GM19035 (cell line): ENCODE data around the gene ADCK1.
"Not testable (repeated sequence)": the region's sequence is repeated elsewhere in the genome, so short reads cannot be mapped to it uniquely, and the experiment has no call there.

Experiments
- ATAC-seq: cut with Tn5 transposase; IDR thresholded peaks from one replicate; pipeline ENCODE4 v1.9.1; 2021; ENCODE audit not compliant: unreplicated experiment

Gene ADCK1, protein sequence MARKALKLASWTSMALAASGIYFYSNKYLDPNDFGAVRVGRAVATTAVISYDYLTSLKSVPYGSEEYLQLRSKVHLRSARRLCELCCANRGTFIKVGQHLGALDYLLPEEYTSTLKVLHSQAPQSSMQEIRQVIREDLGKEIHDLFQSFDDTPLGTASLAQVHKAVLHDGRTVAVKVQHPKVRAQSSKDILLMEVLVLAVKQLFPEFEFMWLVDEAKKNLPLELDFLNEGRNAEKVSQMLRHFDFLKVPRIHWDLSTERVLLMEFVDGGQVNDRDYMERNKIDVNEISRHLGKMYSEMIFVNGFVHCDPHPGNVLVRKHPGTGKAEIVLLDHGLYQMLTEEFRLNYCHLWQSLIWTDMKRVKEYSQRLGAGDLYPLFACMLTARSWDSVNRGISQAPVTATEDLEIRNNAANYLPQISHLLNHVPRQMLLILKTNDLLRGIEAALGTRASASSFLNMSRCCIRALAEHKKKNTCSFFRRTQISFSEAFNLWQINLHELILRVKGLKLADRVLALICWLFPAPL

DNA sequence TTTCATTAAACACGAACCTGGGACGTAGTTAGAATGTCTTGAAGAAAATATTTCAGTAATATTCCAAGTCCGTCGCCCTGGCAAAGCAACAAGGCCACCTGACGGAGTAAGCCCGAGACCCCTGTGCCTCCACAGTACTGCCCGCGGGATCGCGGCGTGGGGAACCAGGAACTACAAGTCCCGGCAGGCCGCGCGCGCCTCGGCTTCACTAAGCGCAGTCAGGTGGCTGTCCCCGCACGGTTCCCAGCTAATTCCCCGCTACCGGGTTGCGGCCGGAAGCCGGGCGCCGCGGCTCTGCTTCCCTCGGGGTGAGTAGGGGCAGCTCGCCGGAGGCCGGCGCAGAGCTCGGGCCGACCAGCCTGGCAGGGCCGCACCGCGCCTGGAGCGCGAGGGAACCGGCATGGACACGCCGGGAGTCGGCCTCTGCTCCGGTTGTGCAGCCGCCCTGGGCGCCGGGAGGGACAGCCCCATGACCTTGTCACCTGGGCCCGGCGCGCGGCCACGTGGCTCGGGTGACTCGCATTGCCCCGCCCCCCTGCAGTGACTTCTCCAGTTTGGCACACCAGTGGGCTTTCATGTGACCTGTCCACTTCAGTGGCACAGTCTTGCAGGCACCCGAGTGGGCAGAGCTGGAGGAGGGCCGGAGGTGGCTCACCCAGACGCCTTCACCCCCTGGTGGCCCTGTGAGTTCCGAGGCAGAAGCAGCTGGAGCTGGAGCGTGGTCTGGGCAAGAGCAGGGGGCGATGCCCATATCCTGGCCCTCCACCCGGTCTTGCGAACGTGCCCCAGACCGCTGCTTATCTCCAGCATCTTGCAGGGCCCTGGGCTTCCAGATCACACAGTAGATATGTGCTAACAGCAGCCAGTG, at the start of gene ADCK1:
Gene ADCK1 (plus strand): TSS at position 247 of the 868 bp plus-strand sequence. CDS start 18,870 bp downstream, outside the sequence.
- peak; percentile 95 for ATAC-seq

DNA sequence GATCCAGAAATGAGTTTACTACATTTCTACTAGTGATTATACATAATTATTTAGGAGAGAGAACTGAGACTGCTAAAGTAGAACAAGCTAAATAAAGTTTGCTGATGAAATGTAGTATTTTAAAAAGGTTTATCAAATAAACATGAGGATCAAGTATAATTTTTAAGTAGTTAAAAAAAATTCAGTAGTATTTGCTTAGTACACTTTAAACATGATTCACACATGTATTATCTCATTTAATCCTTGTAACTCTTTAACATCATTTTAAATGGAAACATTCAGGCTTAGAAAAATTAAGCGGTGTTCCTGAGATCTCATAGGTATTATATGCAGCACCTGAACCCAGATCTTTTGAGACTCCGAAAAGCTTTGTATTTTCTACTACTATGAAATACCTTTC, 47.6 kb upstream of the ADCK1 start:
- ATAC-seq, result no peak

DNA sequence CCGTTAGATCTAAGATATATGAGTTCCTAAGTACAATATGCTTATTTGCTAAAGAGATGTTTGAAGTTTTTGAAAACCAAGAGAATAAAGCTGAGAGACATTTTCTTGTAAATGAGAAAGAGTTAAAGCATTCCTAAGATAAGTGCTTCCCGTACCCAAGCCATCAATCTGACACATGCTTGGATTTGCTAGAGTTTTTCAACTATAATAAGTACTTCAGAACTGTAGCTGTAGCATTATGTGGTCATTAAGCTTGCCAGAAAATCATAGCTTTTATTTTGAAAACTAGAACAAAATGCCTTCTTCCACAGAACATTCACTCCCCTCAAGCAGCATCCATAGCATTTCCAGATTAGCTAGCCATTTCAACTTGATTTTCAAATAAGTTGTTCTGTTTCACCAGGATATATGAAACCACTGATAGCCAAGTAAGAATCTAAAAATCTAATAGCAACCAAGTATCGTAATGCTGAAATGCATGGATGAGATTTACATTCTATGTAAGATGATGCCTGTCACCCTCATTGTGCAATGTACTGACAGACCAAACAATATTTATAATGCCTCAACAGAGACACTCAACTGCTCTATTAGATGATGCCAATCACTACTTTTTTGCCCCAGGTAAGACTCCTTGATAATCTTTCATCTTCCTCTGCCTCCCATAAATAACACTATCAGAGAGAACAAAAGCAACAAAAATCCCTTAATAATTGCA, 47.0 kb upstream of the ADCK1 start:
- no peak for ATAC-seq

DNA sequence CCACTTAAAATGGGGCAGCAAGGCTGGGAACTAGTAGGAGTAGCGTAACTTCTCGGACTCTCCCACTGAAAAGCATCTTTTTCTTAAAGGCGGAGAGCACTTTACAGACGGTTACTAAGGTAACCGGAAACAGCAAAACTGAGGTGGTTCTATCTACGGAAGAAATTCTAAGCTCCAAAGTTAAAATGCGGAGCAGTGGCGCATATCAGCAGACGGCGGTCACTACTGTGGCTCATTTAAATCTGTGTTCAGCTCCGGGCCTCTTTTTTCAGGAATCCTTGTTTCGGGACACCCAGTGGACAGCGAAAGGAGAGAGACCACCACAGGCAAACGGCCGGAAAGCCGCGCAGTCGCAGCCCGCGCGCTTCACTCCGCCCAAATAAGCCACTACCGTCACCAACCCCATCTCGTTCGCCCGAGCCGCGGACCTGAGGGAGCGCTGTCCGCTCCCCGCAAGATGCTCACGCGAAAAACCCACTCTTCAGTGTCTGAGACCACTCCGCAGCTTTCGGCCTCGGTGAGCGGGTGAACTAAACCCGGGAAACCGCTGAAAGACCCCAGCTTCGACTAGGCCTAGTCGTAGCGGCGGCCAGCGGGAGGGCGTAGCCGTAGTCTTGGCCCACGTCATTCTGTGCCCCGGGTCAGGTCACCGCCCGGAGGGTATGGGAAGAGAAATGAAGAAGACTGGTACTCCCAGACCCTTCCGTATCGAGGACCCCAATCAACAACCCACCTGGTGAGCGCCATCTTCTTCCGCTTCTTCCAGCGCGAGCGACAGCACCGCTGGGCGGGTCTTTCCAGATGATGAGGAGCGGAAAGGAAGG, 39.3 kb upstream of the ADCK1 start, which contains the start of gene SNW1:
Gene SNW1 (minus strand): TSS at position 776 of the 824 bp plus-strand sequence. CDS start 29 bp downstream, at position 747.
- ATAC-seq, result peak; percentile 92

DNA sequence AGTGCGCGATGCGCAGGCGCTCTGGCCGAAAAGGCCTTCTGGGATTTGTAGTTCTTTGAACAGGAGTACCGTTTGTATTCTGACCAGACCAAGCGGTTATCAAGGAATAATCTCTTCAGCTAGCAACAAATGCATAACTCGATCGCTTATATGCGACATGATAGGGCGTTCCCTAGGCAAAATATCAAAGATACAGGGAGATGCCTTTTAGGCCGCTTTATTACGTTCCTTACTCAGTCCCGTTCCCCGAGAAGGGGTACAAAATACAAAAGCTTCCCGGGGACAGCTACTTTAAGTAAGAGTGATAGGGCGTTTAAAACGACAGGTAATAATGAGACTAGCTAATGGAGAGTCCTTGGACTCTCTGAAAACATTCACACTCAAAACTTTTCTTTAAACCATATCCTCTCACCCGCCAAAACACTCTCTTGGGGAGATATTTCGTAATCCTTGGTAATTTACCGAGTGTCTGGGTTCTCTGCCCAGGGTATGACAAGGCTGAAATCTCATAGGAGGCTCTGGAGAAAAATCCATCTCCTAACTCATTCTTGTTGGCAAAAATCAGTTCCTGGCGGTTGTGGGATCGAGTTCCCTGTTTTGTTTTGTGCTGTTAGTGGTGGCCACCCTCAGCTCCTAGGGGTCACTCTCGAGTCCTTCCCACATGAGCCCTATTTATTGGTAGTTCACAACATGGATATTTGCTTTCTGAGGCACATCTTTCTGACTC, 38.5 kb upstream of the ADCK1 start:
- peak; percentile 32 for ATAC-seq

DNA sequence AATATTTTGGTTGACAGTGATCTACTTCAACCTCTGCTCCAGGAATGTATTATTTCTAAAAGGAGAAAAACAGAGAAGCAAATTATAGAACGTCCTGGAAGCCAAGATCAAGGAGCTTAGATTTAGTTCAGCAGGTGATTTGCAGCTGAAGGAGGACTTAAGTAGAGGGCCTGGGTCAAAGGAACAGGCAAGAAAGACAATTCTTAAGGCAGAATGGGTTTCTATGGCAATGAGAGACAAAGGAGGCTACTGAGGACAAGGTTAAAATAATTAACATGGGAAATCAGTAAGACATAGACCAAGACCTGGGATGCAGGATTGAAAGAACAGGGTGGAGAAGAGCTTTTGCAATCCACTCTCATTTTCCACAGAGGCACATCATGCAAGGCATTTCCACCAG, 36.6 kb upstream of the ADCK1 start:
- no peak for ATAC-seq

DNA sequence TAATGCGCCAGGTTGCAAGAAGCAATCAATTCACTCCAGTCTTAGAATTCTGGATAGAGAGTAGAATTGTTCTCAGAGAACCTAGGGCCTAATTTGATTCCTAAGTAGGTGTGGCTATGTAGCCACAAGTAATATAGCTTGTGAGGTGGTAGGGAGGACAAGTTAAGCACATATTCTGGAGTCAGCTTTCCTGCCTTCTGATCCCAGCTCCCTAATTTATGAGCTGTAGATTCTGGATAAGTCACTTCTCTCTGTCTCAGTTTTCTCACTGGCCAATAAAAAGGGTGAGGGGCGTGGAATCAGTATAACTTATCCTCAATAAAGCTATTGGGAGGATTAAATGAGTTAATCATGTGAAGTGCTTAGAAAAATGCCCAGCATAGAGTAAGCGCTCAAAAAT, 35.9 kb upstream of the ADCK1 start:
- ATAC-seq, result no peak

DNA sequence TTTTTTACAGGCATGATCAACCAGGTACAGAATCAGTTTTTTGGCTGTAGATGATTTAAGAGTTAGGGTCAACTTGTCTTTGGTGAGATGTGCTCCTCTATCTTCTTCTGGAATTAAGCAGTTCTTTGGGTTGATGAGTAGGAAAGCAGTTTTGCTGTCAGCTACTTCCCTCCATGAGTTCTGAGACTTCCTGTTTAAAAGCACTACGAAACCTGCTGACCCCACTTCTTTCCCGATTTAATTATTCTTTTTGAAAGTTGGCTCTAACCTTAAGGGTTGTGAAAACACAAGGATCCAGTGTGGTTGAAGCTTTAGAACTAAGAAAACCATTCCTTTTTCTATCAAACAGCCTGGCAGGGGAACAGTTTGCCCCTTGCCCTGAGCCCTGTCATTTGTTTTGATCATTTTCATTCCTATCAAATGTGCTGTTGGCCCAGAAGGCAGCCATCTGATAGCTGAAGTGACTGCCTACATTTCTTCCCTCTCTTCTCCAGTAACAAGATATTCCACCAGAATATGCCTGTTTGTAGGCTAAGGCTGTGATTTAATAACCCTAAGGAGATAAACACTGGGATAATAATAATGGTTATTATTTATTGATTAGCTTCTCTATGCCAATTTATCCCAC, 31.4 kb upstream of the ADCK1 start:
- ATAC-seq, result not testable (repeated sequence)

DNA sequence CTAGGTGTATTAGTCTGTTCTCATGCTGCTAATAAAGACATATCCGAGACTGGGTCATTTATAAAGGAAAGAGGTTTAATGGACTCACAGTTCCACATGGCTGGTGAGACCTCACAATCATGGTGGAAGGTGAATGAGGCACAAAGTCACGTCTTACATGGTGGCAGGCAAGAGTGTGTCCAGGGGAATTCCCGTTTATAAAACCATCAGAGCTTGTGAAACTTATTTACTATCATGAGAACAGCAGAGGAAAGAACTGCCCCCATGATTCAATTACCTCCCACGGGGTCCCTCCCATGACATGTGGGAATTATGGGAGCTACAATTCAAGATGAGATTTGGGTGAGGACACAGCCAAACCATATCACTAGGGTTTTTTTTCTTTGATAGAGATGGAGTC, 25.9 kb upstream of the ADCK1 start:
- not testable (repeated sequence) for ATAC-seq

DNA sequence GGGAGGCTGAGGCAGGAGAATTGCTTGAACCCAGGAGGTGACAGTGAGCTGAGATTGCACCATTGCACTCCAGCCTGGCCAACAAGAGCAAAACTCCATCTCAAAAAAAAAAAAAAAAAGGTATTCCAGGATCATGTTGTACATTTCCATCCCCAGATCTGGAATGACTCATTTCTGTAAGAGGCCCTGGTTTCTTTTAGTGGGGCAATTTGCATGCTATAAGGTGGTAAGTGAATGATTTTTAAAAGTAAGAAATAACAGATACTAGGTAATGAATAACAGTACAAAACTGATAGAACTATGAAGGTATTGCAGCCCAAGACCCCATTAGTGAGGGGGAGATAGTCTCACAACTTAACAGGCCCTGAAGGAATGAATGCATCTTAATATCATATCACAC, 17.7 kb upstream of the ADCK1 start:
- no peak for ATAC-seq

DNA sequence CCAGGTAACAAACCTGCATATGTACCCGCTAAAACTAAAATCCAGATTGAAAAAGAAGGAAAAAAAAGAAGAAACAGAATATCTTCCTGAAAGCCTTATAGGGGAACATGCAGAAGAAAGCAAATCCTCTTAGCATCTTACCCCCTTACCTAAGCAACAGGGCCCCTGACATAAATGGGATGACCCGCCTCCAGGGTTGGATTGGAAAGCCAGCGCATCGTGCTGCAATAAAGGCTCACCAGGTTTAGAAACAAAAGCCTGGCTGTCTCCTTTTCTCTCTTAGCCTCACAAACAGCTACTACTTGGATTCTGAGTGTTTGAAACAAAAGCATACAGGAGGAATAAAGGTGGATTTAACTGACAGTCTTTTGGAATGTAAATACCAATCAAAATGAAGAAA, 13.8 kb upstream of the ADCK1 start:
- no peak for ATAC-seq

DNA sequence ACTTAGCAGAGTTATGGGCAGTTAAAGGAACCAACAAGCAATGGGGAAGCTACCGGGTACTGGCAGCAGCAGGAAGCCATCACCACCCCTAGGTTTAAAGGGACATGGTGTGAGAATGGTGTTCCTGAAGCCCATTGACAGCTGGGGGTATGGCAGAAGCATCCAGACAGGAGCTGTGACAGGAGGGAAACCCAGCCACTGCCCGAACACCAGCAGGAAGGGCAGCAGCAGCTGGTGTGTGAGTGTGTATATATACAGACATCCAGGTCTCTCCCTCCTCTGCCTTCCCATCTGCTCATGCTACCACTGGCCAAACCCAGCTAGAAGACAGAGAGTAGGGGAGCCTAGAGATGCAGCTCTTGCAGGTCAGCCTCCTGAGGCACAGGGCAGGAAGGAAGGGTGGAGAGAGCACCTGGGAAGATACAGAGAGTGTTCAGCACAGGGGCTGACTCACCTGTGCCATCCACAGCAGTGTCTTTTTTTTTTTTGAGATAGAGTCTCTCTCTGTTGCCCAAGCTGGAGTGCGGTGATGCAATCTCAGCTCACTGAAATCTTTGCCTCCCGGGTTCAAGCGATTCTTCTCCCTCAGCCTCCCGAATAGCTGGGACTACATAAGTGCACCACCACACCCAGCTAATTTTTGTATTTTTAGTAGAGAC, 9.2 kb upstream of the ADCK1 start:
- ATAC-seq, result no peak

DNA sequence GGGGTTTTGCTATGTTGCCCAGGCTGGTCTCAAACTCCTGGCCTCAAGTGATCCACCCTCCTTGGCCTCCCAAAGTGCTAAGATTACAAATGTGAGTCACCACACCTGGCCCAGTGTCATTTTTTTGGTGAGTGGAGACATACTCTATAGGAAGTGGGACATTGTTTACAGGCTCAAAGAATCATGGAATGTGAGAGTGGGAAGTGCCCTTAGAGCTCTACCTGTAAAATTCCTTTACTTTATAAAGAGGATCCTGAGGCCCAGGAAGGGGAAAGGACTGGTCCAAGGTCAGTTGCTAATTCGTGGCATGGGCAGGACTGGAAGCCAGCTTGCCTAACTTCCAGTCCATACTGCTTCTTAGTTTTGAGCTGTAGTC, 8.7 kb upstream of the ADCK1 start:
- ATAC-seq, result no peak

DNA sequence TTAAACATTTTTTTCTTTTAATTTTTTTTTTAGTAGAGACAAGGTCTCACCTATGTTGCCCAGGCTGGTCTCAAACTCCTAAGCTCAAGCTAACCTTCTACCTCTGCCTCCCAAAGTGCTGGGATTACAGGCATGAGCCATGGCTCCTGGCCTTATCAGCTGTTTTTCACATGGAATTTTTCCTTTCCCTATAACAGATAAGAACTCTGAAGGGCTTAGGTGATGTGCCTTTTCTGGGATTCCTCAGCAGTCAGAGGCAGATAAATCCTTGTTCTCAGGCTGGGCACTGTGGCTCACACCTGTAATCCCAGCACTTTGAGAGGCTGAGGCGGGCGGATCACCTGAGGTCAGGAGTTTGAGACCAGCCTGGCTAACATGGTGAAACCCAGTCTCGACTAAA, 6.7 kb upstream of the ADCK1 start:
- not testable (repeated sequence) for ATAC-seq

DNA sequence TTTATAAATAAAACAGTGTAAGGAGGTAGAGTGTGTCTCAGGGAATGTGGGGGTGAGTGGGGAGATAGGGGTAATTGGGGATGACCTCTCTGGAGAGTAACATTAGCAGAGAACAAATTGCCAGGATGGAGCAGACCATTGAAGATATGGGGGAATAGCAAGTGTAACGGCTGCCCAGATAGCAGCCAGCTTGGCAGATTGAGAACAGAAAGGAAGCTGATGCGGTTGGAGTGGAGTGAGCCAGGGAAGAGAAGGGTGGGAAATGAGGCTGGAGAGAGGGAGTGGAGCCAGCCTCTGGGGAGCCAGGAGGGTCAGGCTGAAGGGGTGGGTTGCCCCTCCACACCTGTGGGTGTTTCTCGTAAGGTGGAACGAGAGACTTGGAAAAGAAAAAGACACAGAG, 5.6 kb upstream of the ADCK1 start:
- no peak for ATAC-seq

DNA sequence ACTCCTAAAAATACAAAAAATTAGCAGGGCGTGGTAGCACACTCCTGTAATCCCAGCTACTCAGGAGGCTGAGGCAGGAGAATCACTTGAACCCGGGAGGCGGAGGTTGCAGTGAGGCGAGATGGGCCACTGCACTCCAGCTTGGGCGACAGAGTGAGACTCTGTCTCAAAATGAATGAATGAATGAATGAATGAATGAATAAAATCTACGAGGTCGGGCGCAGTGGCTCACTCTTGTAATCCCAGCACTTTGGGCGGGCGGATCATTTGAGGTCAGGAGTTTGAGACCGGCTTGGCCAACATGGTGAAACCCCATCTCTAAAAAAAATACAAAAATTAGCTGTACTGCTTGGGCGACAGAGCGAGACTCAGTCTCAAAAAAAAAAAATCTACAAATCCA, 453 bp upstream of the ADCK1 start:
- not testable (repeated sequence) for ATAC-seq

DNA sequence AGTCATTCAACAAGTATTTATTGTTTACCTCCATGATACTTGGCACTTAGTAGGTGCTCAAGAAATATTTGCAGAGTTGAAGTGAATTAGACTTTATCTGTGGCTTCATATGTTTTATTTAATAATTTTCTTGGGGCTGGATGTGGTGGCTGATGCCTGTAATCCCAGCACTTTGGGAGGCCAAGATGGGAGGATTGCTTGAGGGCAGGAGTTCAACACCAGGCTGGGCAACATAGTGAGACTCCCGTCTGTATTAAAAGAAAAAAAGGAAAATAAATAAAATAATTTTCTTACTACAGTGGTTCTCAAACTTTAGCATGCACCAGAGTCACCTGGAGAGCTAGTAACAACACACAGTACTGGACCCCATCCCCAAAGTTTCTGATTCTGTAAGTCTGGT, 905 bp downstream of the ADCK1 start:
- ATAC-seq, result no peak

DNA sequence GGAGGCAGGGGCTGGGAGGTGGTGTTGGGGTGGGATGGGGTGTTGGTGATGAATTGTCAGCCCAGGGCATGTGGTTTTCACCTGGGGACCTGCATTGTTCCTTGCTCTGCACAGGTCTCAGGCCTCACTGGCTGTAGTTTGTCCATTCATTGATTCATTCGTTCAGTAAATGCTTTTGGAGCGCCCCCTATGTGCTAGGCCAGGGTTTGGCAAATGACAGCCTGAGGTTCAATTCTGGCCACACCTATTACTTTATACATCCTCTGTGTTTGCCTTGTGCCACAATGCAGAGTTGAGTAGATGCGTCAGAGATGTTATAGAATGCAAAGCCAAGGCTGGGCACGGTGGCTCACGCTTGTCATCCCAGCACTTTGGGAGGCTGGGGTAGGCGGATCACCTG, 4.7 kb downstream of the ADCK1 start:
- ATAC-seq, result no peak

DNA sequence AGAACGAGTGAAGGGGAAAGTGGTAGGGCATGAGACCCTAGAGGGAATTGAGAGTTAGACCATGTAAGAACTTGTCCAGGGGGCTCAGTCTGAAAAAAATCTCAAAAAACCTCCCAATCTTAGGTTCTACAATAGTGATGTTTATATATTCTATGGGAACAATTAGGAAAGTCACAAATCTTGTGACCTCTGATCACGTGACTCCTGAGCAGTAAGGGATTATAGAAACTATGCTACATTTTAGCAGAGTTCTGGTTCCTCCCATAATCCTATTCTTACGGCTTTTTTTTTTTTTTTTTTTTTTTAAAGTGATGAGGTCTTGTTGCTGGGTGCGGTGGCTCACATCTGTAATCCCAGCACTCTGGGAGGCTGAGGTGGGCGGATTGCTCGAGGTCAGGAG, 5.8 kb downstream of the ADCK1 start:
- no peak for ATAC-seq
